Right atrium auricular region (tissue), 2 donors: ENCODE measurements around the gene RCC1. TPM values are rescaled to one million over a fixed set of nuclear protein-coding genes. Genes with fewer than 3 reads are reported as not detected.
"Not testable (repeated sequence)": the region's sequence is repeated elsewhere in the genome, so short reads cannot be mapped to it uniquely, and the experiment has no call there.

Experiments
- DNase-seq: peaks from one replicate; pipeline ENCODE4 v3.0.0-alpha.2; 2019; ENCODE audit warnings: low spot score
- H3K27ac ChIP-seq, 2 donors: fragments of 200-600 bp; sonication (generic); 1 replicate in 1 of 2; 2 replicates in 1 of 2; pipeline ENCODE4 v1.5.1; 2016 to 2019
- H3K27me3 ChIP-seq, 2 donors: fragments of 200-600 bp; sonication (generic); one replicate each; pipeline versions ENCODE4 v1.5.1 to v1.6.0; 2017 to 2019
- H3K36me3 ChIP-seq: fragments of 200-600 bp; sonication (generic); one replicate; pipeline ENCODE4 v1.5.1; 2016
- H3K4me1 ChIP-seq, 2 donors: fragments of 200-600 bp; sonication (generic); one replicate each; pipeline versions ENCODE4 v1.5.1 to v1.6.0; 2017 to 2019
- H3K4me3 ChIP-seq, 2 donors: fragments of 200-600 bp; sonication (generic); 1 replicate in 1 of 2; 2 replicates in 1 of 2; pipeline ENCODE4 v1.5.1; 2017 to 2019; ENCODE audit warnings: mild to moderate bottlenecking in 1 of 2, moderate library complexity in 1 of 2
- H3K9me3 ChIP-seq, 2 donors: fragments of 200-600 bp; sonication (generic); one replicate each; pipeline ENCODE4 v1.5.1; 2019
- total RNA-seq, 2 donors: library from RNA; depleted of rRNA; stranded (reverse); fragments of >200 nt; gene quantifications; one replicate each; pipeline ENCODE4 v1.1.0, GENCODE V29; 2016
- TF ChIP-seq, protein P1 (sequence below), 2 donors: fragments of 200-600 bp; sonication (generic); IDR thresholded peaks; one replicate each; pipeline ENCODE4 v1.5.1; 2019; ENCODE audit warnings: antibody characterized with exemption in 2 of 2

RCC1 gene
- total RNA-seq, 2 donors from 2014 or later = 6.2 to 8.1 TPM

DNA sequence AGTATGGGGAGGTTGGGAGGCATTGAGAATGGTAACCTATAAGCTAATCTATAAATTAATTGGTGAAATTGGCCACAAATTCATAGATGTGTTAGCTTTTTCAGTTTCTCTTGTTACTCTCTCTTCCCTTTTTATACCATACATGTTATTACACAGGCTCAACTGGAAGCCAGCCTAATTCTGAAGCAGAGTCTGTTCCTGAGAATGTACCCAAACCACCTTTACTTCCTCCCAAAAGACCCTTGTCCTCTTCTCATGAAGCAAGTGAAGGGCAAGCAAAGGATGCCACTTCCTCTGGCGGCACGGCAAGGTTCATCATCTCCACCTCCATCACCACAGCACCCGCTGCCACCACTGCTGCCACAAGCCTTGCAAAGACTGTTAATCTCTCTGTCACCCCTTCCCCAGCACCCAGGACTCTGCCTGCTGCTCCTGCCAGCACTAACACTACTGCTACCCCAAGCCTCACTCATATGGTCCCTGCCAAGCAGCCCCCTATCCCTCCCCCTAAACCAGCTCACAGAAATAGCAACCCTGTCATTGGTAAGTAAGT, 39.5 kb upstream of the RCC1 start:
- Histone ChIP-seq H3K27me3 (no peaks in the 10 kb centered on the region), H3K27ac (no peak overlapping the region), H3K4me3 (no peak overlapping the region), H3K36me3 (peaks cover 45% of the 10 kb centered on the region), H3K4me1 (no peaks in the 10 kb centered on the region), H3K9me3 (no peaks in the 10 kb centered on the region)
- no peak for DNase-seq
- TF ChIP-seq, protein P1, sequence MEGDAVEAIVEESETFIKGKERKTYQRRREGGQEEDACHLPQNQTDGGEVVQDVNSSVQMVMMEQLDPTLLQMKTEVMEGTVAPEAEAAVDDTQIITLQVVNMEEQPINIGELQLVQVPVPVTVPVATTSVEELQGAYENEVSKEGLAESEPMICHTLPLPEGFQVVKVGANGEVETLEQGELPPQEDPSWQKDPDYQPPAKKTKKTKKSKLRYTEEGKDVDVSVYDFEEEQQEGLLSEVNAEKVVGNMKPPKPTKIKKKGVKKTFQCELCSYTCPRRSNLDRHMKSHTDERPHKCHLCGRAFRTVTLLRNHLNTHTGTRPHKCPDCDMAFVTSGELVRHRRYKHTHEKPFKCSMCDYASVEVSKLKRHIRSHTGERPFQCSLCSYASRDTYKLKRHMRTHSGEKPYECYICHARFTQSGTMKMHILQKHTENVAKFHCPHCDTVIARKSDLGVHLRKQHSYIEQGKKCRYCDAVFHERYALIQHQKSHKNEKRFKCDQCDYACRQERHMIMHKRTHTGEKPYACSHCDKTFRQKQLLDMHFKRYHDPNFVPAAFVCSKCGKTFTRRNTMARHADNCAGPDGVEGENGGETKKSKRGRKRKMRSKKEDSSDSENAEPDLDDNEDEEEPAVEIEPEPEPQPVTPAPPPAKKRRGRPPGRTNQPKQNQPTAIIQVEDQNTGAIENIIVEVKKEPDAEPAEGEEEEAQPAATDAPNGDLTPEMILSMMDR (IDR thresholded peaks at IDR 0.05) = no peak

DNA sequence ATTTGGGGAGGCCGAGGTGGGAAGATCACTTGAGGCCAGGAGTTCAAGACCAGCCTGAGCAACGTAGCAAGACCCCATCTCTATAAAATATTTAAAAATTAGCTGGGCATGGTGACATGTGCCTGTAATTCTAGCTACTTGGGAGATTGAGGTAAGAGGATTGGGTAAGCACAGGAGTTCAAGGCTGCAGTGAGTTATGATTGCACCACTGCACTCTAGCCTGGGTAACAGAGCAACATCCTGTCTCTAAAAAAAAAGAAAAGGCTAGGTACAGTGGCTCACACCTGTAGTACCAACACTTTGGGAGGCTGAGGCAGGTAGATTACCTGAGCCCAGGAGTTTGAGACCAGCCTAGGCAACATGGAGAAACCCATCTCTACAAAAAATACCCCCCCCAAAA, 35.7 kb upstream of the RCC1 start:
- no peak overlapping the region for H3K4me3 ChIP-seq
- peaks cover 42% of the 10 kb centered on the region for H3K36me3 ChIP-seq
- H3K27me3 ChIP-seq = no peaks in the 10 kb centered on the region
- TF ChIP-seq, protein P1 (IDR thresholded peaks at IDR 0.05) = no peak
- H3K4me1 ChIP-seq = no peaks in the 10 kb centered on the region
- DNase-seq = no peak
- no peaks in the 10 kb centered on the region for H3K9me3 ChIP-seq
- no peak overlapping the region for H3K27ac ChIP-seq

DNA sequence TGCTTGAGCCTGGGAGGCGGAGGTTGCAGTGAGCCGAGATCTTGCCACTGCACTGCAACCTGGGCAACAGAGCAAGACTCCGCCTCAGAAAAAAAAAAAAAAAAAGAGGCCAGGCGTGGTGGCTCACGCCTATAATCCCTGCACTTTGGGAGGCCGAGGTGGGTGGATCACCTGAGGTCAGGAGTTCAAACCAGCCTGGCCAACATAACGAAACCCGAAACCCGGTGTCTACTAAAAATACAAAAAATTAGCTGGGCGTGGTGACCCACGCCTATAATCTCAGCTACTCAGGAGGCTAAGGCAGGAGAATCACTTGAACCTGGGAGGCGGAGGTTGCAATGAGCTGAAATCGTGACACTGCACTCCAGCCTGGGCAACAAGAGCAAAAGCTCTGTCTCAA, 26.3 kb upstream of the RCC1 start:
- H3K9me3 ChIP-seq, DNase-seq, H3K27me3 ChIP-seq: not testable (repeated sequence)

DNA sequence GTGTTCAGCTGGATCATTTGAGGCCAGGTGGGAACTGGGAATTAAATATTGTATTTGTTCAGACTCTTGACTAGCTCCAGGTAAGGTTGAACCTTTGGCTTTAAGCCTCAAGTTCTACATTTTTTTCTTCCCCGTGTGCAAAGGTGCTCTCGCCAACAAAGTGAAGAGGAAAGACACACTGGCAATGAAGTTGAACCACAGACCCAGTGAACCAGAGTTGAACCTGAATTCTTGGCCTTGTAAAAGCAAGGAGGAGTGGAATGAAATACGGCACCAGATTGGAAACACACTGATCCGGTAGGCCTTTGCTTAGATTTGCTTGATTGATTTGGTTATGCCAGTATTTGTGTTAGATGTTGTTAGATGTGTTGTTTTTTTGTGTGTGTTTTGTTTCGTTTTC, 25.5 kb upstream of the RCC1 start:
- Histone ChIP-seq H3K4me3 (no peak overlapping the region), H3K36me3 (peaks cover 79% of the 10 kb centered on the region), H3K9me3 (no peaks in the 10 kb centered on the region), H3K27ac (no peak overlapping the region), H3K27me3 (no peaks in the 10 kb centered on the region), H3K4me1 (no peaks in the 10 kb centered on the region)
- TF ChIP-seq, protein P1 (IDR thresholded peaks at IDR 0.05) = no peak
- DNase-seq = no peak

More for the DNA sequence above, 26.3 kb upstream of the RCC1 start:
- not testable (repeated sequence) for H3K4me1 ChIP-seq, H3K4me3 ChIP-seq, H3K27ac ChIP-seq
- peaks cover 77% of the 10 kb centered on the region for H3K36me3 ChIP-seq

DNA sequence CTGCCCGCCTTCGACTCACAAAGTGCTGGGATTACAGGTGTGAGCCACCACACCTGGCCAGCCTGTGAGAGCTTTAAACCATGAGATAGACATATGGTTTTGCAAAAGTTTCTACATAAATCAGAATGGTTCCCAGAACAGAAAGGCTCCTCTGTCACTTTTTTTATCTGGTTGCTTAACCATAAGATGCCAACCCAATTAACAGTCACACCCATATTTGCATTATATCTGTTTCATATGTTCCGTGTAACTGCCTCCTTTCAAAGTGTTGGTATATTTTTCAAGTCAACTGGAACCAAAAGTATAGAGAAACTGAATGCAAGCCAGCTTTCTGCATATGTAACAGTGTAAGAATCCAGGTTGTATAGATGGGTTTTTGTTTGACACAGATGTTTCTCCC, 23.7 kb upstream of the RCC1 start:
- Histone ChIP-seq H3K36me3 (peaks cover 86% of the 10 kb centered on the region), H3K27ac (no peak overlapping the region), H3K4me3 (no peak overlapping the region), H3K27me3 (no peaks in the 10 kb centered on the region), H3K9me3 (no peaks in the 10 kb centered on the region), H3K4me1 (no peaks in the 10 kb centered on the region)
- TF ChIP-seq, protein P1 (IDR thresholded peaks at IDR 0.05) = no peak
- no peak for DNase-seq

DNA sequence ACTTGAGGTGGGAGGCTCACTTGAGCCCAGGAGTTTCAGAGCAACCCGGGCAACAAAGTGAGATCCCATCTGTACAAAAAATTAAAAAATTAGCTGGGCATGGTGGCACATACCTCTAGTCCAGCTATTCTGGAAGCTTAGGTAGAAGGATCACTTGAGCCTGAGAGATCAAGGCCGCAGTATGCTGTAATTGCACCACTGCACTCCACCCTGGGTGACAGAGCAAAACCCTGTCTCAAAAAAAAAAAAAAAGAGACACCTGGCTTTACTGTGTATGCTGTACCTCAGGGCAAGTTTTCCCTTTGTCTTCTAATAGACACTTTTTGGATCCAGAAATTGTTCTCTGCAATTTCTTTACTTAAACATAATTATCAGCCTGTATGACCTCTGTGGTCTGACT, 23.1 kb upstream of the RCC1 start:
- Histone ChIP-seq H3K4me3 (no peak overlapping the region), H3K27me3 (no peaks in the 10 kb centered on the region), H3K4me1 (no peaks in the 10 kb centered on the region), H3K36me3 (peaks cover 83% of the 10 kb centered on the region), H3K9me3 (no peaks in the 10 kb centered on the region), H3K27ac (no peak overlapping the region)
- TF ChIP-seq, protein P1 (IDR thresholded peaks at IDR 0.05) = no peak
- DNase-seq = no peak
